Left ventricle myocardium superior (tissue), 1 donor: ENCODE data around the gene DYRK1A. TPM values are rescaled to one million over a fixed set of nuclear protein-coding genes. Genes with fewer than 3 reads are reported as not detected.

Source experiments
- ATAC-seq: fragments of 200-7000 bp; cut with Tn5 transposase; one replicate; pipeline ENCODE4 v1.9.1; 2020; ENCODE audit warnings: mild to moderate bottlenecking, moderate library complexity
- DNase-seq: peaks from one replicate; pipeline ENCODE4 v3.0.0-alpha.2; 2020
- intact Hi-C: fragments of 100-400 bp; cut with micrococcal nuclease; formaldehyde crosslinking; loops from one replicate; pipeline ENCODE4 v1.11.0; 2022
- total RNA-seq: library from RNA; stranded (reverse); fragmentation: NEBNext Ultra II Directional; extraction: Animal tissue kit (Norgen Biotek cat#: 25700); gene quantifications from one replicate; pipeline ENCODE4 v1.2.1, GENCODE V29; 2021
- donor health status: DM: no; HTN: yes; CAD: no; lungs with severe emphysema.

Gene DYRK1A
- total RNA-seq, 1 donor from 2014 or later = 67.1 TPM

DNA sequence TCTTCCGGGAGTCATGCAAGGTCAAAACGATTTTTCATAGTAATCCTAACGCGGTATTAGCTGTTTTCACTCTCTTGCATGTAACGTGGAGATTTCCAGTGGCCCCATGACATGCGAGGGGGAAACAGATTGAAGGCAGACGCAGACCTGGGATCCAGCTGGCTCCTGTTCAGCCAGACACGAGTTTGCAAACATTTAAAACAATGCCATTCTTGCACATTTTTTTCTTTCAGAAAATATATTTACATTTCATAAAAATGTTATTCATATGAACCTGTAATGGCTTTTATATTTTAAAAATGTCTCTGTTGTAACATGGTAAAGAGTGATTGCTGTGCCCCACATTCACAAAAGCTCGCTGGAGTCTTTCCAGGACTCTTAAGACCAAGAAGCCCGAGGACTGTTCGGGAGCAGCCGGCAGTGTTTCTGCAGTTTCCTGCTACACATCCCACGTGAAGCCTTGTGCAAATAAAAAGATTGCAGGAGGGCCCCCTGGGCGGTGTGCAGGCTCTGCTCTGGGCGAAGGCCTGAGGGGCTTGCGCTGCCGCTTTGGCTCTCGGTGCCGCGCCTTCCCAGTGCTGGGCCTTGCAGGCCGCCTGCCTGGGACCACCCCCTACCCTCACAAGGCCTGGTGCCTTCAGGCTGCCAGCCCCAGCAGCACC lies 184.9 kb downstream of the DYRK1A start:
- intact Hi-C loops = no loop called here
- ATAC-seq (no peak), DNase-seq (no peak)

DNA sequence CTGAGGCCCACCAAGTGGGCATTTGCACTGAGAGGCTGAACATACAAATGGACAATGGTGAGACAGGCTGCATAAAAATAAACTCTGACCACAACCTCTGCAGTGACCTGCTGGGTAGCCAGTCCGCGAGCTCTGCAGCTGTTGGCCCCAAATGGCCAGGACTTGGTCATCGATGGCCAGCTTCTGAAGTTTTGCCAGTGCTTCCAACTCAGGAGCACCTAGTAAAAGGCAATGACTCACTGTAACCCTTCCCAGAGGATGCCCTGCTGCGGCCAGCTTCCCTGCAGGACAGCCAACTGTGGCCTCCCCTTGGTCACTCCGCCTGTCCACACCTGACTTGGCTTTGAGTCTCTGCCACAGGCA lies 185.4 kb downstream of the DYRK1A start:
- ATAC-seq = no peak
- DNase-seq = no peak
- intact Hi-C loops = no loop called here

DNA sequence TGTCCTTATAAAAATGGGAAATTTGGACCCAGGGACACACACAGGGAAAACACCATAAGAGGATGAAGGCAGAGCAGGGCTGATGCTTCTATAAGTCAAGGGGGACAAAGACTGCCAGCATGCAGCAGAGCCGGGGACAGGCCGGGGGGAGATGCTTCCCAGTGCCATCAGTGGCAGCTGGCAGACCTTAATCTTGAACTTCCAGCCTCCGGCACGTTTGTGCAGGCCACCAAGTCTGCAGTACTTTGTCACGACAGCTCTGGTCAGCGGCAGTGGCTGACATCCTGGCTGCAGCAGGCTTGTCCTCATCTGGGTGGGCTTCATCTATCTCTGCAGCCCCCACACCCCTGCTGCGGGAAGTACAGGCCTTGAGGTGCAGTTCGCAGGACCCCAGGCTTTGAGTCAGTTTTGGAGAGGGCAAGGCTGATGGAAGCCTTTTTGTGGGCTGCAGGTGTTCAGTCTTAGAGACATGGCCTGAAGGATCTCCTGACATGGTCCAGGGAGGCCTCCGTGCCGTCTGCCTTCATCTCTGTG lies 186.0 kb downstream of the DYRK1A start:
- ATAC-seq (no peak), DNase-seq (no peak)
- intact Hi-C loops = no loop called here

DNA sequence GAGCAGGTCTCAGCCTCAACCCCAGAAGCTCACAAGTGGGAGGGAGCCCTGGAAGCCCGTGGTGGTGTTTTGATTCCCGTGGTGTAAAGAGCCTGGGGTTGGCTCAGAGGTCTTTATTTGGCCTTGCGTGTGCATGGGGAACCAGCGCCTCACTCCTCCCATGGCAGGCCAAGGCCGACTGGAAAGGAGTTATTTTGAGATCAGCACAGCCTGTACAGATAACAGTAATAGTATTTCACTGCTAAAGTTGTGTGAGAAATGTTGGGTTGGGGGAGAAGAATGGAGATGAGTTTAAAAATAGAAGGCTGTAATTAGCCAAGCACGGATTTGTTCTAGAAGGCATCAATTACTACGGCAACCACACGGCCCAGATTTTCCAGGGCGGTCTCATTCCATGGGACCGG lies 186.5 kb downstream of the DYRK1A start:
- intact Hi-C loops = no loop called here
- DNase-seq (peak; percentile 73), ATAC-seq (peak; percentile 82)

DNA sequence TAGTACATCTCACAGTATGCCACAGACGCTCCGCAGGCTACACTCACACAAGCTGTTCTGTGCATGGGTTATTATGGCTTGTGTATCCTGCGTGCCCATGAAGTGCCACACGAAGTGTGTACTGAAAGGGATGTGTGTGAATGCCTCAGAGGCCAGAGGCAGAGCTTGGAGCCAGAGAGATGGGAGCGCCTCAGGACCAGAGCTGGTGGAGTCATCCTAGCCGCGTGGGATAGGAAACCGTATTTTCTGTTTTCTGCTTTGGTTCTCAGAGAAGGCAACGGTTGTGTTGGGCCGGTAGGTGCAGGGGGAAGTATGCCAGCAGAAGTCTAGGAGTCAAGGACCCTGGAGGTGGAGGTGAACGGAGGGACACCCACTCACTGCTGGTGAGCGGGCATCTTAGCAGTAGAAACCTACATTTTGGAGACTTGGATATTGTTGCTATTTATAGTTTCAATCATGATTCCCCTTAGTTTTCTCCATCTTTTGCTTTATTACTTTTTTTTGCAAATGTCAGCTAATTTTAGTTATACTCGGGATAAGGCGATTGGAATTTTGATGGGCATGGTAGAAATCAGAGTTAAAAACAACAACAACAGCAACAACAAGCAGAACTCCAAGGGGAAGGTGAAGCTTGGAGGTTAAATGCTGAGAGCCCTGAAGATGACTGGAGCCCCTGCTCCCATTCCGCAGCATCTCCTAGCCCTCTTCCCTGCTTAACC lies 188.2 kb downstream of the DYRK1A start:
- ATAC-seq (no peak), DNase-seq (no peak)
- intact Hi-C loops = no loop called here

DNA sequence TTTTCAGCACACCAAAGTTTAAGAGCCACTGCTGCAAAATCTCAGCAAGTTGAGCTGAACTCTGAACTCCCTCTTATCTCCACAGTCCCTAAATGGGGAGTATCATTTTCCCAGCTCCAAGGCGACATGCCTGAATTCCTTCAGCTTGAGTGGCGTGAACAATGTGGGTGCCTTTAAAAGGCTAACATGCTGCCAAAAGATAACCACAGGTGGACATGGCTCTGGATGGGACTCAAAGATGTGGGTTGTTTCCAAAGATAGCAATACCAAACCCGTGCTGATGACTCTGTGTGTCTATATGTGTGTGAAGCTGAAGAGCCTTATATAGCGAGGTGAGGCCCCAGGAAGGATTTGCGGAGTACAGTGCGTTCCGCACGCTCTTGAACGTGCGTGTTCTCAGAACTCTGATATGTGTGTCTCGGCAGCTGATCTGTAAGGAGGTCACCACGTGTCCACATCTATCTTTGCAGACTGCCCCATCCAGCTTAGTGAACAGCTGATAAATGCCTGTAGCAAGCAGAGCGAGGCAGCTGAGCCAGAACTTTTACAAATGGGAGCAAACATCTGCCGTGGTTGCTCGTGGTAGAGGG lies 189.2 kb downstream of the DYRK1A start:
- ATAC-seq (peak; percentile 80), DNase-seq (peak; percentile 69)
- intact Hi-C loops = no loop called here

DNA sequence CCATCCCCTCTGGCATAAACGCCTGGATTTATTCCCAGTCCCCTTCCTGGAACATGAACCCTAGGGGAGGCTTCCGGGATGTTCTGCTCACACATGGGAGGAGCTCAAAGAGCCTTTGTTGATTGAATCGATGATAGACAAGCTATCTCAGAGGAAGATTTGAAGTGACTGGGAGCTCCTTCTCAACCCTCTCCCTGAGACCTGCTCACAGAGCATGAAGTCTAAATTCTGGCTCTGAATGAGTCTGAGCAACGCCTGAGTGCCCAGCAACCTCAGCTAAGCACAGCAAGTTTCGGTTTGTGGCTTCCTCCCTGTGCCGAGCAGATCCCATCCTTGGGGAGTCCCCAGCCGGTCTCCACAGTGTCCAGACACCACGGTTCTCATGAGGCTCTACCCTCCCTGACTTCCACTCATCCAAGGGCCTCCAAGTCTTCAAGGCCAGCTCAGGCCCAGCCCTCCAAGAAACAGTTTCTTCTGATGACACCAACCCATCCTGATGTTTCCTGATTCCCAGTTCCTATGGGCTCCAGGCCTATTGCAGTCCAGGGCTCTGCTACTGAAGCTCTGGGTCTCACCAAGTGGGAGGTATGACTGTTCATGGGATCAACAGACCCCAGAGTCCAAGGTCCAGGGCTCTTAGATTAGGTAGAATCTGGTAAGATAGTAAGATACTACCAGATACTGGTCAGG lies 190.8 kb downstream of the DYRK1A start:
- intact Hi-C loops = no loop called here
- ATAC-seq (no peak), DNase-seq (no peak)

DNA sequence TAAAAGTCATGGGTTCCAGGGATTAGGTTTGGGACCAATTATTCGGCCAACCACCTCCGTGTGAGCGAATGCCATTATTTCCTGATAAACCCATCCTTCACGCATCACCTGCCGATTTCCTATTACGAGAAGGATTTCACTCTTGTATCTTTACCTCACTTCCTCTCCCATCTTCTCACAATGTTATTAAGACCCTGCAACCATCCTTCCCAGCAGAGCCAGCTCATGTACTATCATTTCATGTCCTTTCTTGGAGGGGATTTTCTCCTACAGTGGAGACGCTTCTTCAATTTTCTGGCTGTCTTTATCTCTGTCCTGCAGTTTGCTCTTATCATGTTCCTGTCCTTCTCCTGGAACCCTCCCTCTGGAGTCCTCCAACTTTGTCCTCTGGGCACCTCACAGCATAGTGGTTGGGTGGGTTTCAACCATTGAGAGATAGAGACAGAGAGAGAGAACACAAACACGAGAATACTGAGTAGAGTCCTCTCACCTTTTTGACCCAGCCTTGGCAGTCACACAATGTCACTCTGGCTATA lies 192.2 kb downstream of the DYRK1A start:
- DNase-seq (no peak), ATAC-seq (no peak)
- intact Hi-C loops = no loop called here

DNA sequence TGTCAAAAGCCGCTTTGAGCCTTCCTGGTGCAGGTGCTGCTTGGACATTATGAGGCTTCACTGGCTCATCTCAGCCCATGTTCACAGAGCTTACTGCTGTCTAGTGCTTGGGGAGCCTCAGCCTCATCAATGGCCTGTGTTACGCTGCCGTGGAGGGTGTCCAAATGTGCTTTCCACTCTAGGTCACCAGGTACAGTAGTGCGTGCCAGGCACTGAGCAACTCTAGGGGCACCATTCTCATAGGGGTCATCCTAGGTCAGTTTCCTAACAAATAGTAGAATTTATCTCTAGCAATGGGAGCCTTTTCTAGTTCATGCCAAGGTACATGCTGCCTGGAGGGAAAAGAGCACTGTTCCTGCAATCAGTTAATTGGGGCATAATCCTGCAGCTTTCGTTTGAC lies 193.8 kb downstream of the DYRK1A start:
- DNase-seq = peak; percentile 73
- ATAC-seq = peak; percentile 18
- intact Hi-C loops = no loop called here

DNA sequence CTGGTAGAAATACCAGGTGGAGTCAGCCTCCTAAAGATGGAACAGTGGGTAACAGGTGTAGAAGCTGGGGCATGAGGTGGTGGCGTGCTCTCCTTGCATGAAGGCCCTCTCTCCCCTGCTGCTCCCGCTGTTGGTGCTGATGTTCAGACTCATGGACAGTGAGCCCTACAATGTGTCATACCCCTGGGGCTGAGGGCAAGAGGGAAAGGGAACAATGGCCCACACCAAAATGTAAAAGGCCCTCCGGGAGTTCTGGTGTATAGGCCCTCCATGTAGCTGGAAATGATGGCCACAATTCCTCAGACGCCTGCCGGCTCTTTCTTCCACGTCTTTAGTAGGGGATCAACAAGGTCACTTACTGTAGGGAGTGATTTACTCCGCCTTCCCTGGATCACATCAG lies 194.9 kb downstream of the DYRK1A start:
- ATAC-seq (no peak), DNase-seq (no peak)
- intact Hi-C loops = no loop called here

DNA sequence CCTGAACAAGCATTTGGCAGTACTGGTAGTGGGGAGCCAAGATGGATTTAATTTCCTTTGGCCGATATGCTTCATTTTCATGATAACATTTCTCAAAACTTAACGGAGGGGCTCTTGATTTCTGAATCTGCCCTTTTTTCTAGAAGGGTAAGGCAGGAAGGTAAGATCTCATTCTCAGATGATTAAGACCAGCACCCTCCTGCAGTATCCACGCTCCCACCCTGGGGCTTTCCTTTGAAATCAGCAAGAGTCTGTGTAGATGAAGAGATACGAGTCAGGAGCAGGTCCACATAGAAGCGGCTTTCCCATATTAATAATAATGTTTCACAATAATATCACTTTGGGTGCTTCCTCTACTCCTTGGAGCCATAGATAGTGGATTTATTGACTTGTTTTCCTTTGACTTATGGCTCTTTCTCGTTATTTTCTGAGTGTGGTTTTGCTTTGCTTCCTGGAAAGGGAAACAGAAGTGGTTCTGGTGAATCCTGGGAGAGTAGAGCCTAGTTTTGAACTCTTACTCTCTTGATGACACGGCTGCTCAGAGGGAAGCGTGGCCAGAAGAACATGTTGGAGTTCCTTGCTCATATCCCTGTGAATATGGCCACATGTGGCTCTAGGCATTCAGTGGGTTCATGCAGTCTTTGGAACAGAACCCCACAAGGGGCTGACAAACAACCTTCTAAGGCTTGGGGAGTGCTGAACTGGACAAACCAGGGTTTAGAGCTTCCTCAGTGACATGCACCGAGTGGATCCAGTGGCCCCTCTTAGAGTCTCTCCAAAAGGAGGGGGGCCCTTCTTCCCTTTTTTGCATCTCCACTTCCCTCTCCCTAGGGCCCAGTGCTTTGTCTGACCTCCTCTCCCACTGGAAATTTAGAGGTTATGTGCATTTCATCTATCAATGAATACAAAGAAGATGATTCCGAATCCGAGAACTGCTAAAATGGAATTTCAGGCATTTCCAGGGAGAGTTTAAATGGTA lies 195.7 kb downstream of the DYRK1A start:
- DNase-seq (no peak), ATAC-seq (no peak)
- intact Hi-C loops = no loop called here

DNA sequence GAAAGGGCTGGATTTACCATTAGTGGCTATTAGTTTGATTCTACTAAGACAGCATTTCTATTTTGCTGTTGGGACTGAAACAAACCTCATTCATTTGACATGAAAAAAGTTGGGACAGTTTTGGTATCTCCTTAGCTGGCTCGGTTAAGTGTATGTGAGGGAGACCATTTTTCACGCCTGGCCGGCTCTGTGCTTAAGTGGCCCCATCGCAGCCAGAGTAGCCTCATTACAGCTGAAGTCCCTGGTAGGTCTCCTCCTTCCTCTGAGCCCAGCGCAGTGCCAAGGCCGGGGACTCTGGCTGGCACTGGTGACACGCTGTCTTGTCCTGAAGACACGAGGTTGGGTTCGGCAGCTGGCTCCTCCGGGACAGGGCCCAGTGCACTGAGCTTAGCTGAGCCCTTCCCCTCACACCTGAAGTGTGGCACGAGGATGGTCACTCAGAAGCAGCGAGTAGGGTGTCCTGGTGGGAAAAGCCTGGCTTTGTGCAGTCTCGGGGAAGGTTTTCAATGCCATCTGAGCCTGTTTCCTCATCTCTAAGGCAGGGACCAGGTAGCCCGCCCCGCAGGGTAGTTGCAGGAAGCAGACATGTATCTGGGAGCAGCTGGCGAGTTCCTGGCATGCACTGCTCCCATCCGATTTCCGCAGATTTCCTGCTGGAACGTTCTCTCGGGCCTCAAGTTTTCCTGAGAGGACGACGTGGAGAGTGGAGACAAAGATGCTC lies 196.5 kb downstream of the DYRK1A start:
- ATAC-seq (peak; percentile 7), DNase-seq (peak; percentile 48)
- intact Hi-C loops = no loop called here

DNA sequence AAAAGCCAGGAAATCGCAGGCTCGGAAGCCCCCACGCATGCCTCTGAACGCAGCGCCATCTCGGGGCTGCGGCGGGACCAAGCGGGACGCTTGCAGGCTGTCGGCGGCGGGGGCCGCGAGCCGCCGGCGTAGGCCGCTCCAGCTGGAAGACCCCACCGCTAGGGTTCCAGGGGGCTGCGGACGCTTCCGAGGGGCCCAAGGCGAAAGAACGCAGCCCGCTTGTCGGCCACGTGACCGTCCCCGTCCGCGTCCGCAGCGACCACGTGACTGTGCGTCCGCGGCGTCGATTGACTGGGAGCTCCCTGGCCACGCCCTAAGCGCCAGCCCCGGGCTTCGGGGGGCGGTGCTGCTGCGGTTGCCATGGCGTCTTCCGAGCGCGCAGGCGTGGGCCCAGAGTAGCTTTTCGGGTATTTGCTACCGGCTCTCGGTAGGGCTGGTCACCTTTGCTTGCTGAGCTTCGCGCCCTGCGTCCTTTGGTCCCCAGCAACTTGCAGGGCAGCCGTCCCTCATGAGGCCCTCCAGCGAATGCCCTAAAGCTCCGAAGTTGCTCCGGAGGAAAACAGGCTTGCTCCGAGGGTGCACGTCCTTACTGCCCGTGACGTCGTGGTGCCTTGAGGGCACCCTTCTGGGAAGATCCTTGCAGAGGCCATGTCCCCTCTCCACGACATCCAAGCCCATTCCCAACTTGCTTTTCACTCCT lies 197.2 kb downstream of the DYRK1A start:
- intact Hi-C loops = no loop called here
- DNase-seq = peak; percentile 96
- peak; percentile 94 for ATAC-seq

DNA sequence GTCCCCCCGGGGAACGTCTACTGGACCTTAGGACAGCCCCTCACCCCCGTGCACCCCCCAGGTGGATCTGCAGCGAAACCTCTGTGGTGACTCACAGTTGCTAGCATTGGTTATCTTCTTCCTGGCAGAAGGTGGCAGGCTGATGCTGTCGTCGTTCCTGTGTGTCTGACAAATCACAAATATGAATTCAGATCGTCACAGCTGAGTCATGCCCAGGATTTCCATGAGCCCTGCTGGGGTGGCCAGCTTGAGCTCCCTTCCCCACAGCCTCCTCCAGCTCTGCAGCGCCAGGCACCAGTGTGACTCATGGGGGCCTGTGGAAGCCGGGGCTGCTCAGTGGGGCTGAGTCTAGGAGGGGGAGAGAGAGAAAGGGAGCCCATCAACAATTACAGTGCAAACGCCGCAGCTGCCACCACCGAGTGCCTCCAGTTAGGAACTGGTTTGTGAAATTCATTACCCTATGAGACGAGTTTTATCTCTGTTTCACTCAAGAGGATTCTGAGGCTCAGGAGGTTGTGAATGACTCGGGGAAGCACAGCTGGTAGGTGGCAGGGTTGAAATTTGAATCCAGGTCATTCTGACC lies 197.9 kb downstream of the DYRK1A start:
- ATAC-seq = peak; percentile 79
- intact Hi-C loops = no loop called here
- peak; percentile 80 for DNase-seq

DNA sequence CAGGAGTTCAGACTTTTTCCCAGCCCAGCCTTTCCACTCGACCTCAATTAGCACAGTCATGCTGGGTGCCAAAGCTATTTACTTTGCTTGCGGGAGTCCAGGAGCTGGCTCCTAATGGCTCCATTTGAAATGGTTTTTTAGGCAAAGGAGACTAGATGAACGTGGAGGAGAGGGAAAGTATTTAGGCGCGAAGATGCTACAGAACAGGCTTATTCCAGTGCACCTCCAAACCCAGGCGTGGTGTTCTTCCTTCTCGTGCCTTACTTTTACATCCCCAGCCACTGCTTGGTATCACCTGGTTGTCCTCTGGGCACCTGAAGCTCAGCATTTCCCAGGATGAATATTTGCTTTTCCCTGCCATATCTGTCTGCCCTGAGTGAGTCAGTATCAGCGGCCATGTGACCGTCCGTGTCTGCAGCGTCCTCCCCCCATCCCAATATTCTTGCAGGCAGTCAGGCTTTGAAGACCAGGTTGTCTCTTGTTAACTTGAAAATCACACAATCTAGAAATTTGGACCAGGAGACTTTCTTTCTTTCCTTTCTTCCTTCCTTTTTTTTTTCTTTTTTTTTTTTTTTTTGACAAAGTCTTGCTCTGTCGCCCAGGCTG lies 198.5 kb downstream of the DYRK1A start:
- intact Hi-C loops = no loop called here
- ATAC-seq (peak; percentile 4), DNase-seq (no peak)

DNA sequence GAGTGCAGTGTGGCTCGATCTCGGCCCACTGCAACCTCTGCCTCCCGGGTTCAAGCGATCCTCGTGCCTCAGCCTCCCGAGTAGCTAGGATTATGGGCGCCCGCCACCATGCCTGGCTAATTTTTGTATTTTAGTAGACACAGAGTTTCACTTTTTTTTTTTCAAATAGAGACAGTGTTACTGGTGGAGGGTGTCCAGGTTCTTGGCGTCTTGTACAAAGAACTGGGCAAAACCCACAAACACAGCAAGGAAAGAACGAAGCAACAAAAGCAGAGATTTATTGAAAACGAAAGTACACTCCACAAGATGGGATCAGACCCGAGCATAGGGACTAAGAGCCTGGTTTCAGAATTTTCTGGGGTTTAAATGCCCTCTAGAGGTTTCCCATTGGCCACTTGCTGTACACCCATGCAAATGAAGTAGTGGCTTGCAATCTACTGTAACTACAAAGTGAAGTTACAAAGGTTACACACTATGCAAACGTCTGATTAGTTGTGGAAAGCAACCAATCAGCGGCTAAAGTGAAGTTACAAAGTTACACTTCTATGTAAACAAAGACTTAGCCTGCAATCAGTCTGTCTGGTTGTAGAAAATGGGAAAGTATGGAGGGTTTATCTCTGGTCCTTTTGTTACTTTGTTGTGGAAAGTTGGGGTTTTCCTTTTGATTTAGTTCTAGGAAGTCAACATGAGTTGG lies 199.1 kb downstream of the DYRK1A start:
- DNase-seq (no peak), ATAC-seq (no peak)
- intact Hi-C loops = no loop called here
